ENCODE results near the gene NOTCH2. TPM values are rescaled to one million over a fixed set of nuclear protein-coding genes. Genes with fewer than 3 reads are reported as not detected.
A peak's percentile ranks its signal among the peaks of the same experiment; 100 is the strongest.
"Not testable (repeated sequence)": the region's sequence is repeated elsewhere in the genome, so short reads cannot be mapped to it uniquely, and the experiment has no call there.

The NOTCH2 gene
- total and polyA plus RNA-seq, 7 experiments from 2014 or later, result 25.4 to 143 (median 71.0) TPM

DNA sequence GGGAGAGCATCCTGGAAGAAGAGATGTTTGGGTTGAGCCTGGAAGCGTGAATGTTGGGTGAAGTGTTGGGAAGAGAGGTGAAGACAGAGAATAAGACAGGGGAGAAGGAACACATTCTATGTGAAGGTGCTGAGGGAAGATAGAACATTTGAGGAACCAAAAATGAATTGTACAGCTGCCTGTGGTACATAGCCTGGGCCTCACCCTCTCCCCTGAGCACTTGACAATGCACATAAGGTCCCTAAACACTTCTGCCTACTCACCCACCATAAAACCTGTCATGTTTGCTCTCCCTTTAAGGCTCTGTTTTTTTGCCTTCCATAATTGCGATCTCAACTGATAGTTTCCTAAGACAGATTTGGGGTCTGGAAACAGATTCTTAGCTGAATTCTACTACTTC, 41.5 kb upstream of the NOTCH2 start:
- H3K27ac ChIP-seq (ENCODE audit: low read depth, low read length); H3K9me3 Mint-ChIP-seq; H3K4me3 Mint-ChIP-seq; H3K27me3 ChIP-seq (ENCODE audit: control insufficient read depth in 2 of 2, insufficient read depth in 2 of 2, low read length in 2 of 2); H3K4me1 Mint-ChIP-seq; H3K4me1 ChIP-seq (ENCODE audit: control insufficient read depth in 2 of 2, insufficient read depth in 2 of 2, low read length in 2 of 2); intact Hi-C loops (cut with micrococcal nuclease); CTCF ChIA-PET; H3K9me3 ChIP-seq (ENCODE audit: control insufficient read depth in 2 of 3, low read length in 3 of 3); H3K36me3 ChIP-seq (ENCODE audit: control insufficient read depth in 2 of 3, insufficient read depth in 3 of 3, low read length in 3 of 3); H3K27me3 Mint-ChIP-seq; H3K27ac Mint-ChIP-seq; POLR2A ChIA-PET; DNase-seq; H3K4me3 ChIP-seq (ENCODE audit: low read length); H3K36me3 Mint-ChIP-seq: not testable (repeated sequence)
- ATAC-seq, result peak; percentile 45

GRCh38 chr1:120109656-120110055, 40.2 kb upstream of the NOTCH2 start:
- DNase-seq; H3K4me3 Mint-ChIP-seq; H3K27ac ChIP-seq (ENCODE audit: low read depth, low read length); ATAC-seq; H3K4me1 ChIP-seq (ENCODE audit: control insufficient read depth in 2 of 2, insufficient read depth in 2 of 2, low read length in 2 of 2); H3K4me3 ChIP-seq (ENCODE audit: low read length); H3K9me3 Mint-ChIP-seq; H3K36me3 Mint-ChIP-seq; intact Hi-C loops (cut with micrococcal nuclease); H3K9me3 ChIP-seq (ENCODE audit: control insufficient read depth in 2 of 3, low read length in 3 of 3); CTCF ChIA-PET; POLR2A ChIA-PET; H3K27me3 Mint-ChIP-seq; H3K27me3 ChIP-seq (ENCODE audit: control insufficient read depth in 2 of 2, insufficient read depth in 2 of 2, low read length in 2 of 2); H3K36me3 ChIP-seq (ENCODE audit: control insufficient read depth in 2 of 3, insufficient read depth in 3 of 3, low read length in 3 of 3); H3K27ac Mint-ChIP-seq: not testable (repeated sequence)
- peaks cover 0 to 15% (median 5%) of the 10 kb centered on the region in 7 donors for H3K4me1 Mint-ChIP-seq

DNA sequence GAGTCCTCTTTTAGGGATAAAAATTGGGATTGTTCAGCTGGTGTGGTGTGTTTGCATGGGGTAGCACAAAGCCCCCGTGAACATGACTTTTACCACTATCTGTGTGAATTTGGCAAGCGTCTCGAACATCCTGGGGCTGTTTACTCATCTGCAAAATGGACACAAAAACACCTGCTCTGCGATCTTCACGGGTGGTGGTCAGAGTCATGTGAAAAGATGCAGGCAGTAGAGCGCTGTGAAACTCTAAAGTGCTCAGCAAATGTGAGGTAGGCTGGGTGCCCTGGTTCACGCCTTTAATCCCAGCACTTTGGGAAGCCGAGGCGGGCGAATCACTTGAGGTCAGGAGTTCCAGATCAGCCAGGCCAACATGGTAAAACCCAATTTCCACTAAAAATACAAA, 39.7 kb upstream of the NOTCH2 start:
- H3K27me3 Mint-ChIP-seq; DNase-seq; H3K27ac Mint-ChIP-seq; H3K27me3 ChIP-seq (ENCODE audit: control insufficient read depth in 2 of 2, insufficient read depth in 2 of 2, low read length in 2 of 2); intact Hi-C loops (cut with micrococcal nuclease); H3K4me1 ChIP-seq (ENCODE audit: control insufficient read depth in 2 of 2, insufficient read depth in 2 of 2, low read length in 2 of 2); POLR2A ChIA-PET; ATAC-seq; H3K36me3 Mint-ChIP-seq; H3K9me3 Mint-ChIP-seq; H3K9me3 ChIP-seq (ENCODE audit: control insufficient read depth in 2 of 3, low read length in 3 of 3); H3K4me3 Mint-ChIP-seq; CTCF ChIA-PET; H3K27ac ChIP-seq (ENCODE audit: low read depth, low read length); H3K36me3 ChIP-seq (ENCODE audit: control insufficient read depth in 2 of 3, insufficient read depth in 3 of 3, low read length in 3 of 3); H3K4me3 ChIP-seq (ENCODE audit: low read length): not testable (repeated sequence)
- H3K4me1 Mint-ChIP-seq, result peaks cover 0 to 18% (median 5%) of the 10 kb centered on the region in 7 donors

GRCh38 chr1:120105288-120105687, 35.8 kb upstream of the NOTCH2 start:
- H3K36me3 Mint-ChIP-seq; H3K27me3 ChIP-seq (ENCODE audit: control insufficient read depth in 2 of 2, insufficient read depth in 2 of 2, low read length in 2 of 2); H3K9me3 ChIP-seq (ENCODE audit: control insufficient read depth in 2 of 3, low read length in 3 of 3); H3K27ac ChIP-seq (ENCODE audit: low read depth, low read length); H3K27me3 Mint-ChIP-seq; H3K4me1 ChIP-seq (ENCODE audit: control insufficient read depth in 2 of 2, insufficient read depth in 2 of 2, low read length in 2 of 2); DNase-seq; CTCF ChIA-PET; POLR2A ChIA-PET; H3K9me3 Mint-ChIP-seq; H3K36me3 ChIP-seq (ENCODE audit: control insufficient read depth in 2 of 3, insufficient read depth in 3 of 3, low read length in 3 of 3); H3K4me3 ChIP-seq (ENCODE audit: low read length); intact Hi-C loops (cut with micrococcal nuclease): not testable (repeated sequence)
- Mint-ChIP-seq H3K4me1 (peaks cover 0 to 15% (median 7%) of the 10 kb centered on the region in 7 donors), H3K4me3 (peak overlapping the region in 1 of 10 donors; percentile 70), H3K27ac (peak overlapping the region in 1 of 9 donors; percentile 78)
- ATAC-seq, result peak; percentile 36

GRCh38 chr1:120103768-120104167, 34.3 kb upstream of the NOTCH2 start:
- POLR2A ChIA-PET; H3K4me1 ChIP-seq (ENCODE audit: control insufficient read depth in 2 of 2, insufficient read depth in 2 of 2, low read length in 2 of 2); ATAC-seq; H3K27me3 Mint-ChIP-seq; H3K36me3 ChIP-seq (ENCODE audit: control insufficient read depth in 2 of 3, insufficient read depth in 3 of 3, low read length in 3 of 3); H3K4me3 ChIP-seq (ENCODE audit: low read length); DNase-seq; intact Hi-C loops (cut with micrococcal nuclease); CTCF ChIA-PET; H3K27ac Mint-ChIP-seq; H3K9me3 ChIP-seq (ENCODE audit: control insufficient read depth in 2 of 3, low read length in 3 of 3); H3K27ac ChIP-seq (ENCODE audit: low read depth, low read length); H3K9me3 Mint-ChIP-seq; H3K27me3 ChIP-seq (ENCODE audit: control insufficient read depth in 2 of 2, insufficient read depth in 2 of 2, low read length in 2 of 2); H3K4me3 Mint-ChIP-seq; H3K36me3 Mint-ChIP-seq: not testable (repeated sequence)
- peaks cover 0 to 16% (median 10%) of the 10 kb centered on the region in 7 donors for H3K4me1 Mint-ChIP-seq

GRCh38 chr1:120101593-120101992, 32.1 kb upstream of the NOTCH2 start:
- intact Hi-C loops (cut with micrococcal nuclease); H3K36me3 ChIP-seq (ENCODE audit: control insufficient read depth in 2 of 3, insufficient read depth in 3 of 3, low read length in 3 of 3); H3K4me1 ChIP-seq (ENCODE audit: control insufficient read depth in 2 of 2, insufficient read depth in 2 of 2, low read length in 2 of 2); H3K4me3 ChIP-seq (ENCODE audit: low read length); CTCF ChIA-PET; POLR2A ChIA-PET; ATAC-seq; H3K9me3 Mint-ChIP-seq; H3K27ac Mint-ChIP-seq; DNase-seq; H3K36me3 Mint-ChIP-seq; H3K9me3 ChIP-seq (ENCODE audit: control insufficient read depth in 2 of 3, low read length in 3 of 3); H3K27ac ChIP-seq (ENCODE audit: low read depth, low read length); H3K27me3 ChIP-seq (ENCODE audit: control insufficient read depth in 2 of 2, insufficient read depth in 2 of 2, low read length in 2 of 2); H3K4me3 Mint-ChIP-seq; H3K27me3 Mint-ChIP-seq: not testable (repeated sequence)
- peaks cover 0 to 18% (median 13%) of the 10 kb centered on the region in 7 donors for H3K4me1 Mint-ChIP-seq

GRCh38 chr1:120100590-120100989, 31.1 kb upstream of the NOTCH2 start:
- H3K4me1 ChIP-seq (ENCODE audit: control insufficient read depth in 2 of 2, insufficient read depth in 2 of 2, low read length in 2 of 2); H3K4me3 ChIP-seq (ENCODE audit: low read length); H3K27ac ChIP-seq (ENCODE audit: low read depth, low read length); CTCF ChIA-PET; H3K27me3 Mint-ChIP-seq; H3K27me3 ChIP-seq (ENCODE audit: control insufficient read depth in 2 of 2, insufficient read depth in 2 of 2, low read length in 2 of 2); ATAC-seq; H3K36me3 Mint-ChIP-seq; H3K9me3 Mint-ChIP-seq; DNase-seq; H3K36me3 ChIP-seq (ENCODE audit: control insufficient read depth in 2 of 3, insufficient read depth in 3 of 3, low read length in 3 of 3); H3K27ac Mint-ChIP-seq; POLR2A ChIA-PET; intact Hi-C loops (cut with micrococcal nuclease); H3K9me3 ChIP-seq (ENCODE audit: control insufficient read depth in 2 of 3, low read length in 3 of 3): not testable (repeated sequence)
- Mint-ChIP-seq H3K4me3 (peak overlapping the region in 5 of 10 donors; percentile 40 to 75 (median 63)), H3K4me1 (peaks cover 0 to 17% (median 13%) of the 10 kb centered on the region in 7 donors)

All from naive thymus-derived CD4-positive, alpha-beta T cell (primary cell).